ENCODE results near the gene C19orf33. TPM values are rescaled to one million over a fixed set of nuclear protein-coding genes. Genes with fewer than 3 reads are reported as not detected.

C19orf33 gene
- total RNA-seq, 1 donor from 2014 or later: 18.3 TPM

DNA sequence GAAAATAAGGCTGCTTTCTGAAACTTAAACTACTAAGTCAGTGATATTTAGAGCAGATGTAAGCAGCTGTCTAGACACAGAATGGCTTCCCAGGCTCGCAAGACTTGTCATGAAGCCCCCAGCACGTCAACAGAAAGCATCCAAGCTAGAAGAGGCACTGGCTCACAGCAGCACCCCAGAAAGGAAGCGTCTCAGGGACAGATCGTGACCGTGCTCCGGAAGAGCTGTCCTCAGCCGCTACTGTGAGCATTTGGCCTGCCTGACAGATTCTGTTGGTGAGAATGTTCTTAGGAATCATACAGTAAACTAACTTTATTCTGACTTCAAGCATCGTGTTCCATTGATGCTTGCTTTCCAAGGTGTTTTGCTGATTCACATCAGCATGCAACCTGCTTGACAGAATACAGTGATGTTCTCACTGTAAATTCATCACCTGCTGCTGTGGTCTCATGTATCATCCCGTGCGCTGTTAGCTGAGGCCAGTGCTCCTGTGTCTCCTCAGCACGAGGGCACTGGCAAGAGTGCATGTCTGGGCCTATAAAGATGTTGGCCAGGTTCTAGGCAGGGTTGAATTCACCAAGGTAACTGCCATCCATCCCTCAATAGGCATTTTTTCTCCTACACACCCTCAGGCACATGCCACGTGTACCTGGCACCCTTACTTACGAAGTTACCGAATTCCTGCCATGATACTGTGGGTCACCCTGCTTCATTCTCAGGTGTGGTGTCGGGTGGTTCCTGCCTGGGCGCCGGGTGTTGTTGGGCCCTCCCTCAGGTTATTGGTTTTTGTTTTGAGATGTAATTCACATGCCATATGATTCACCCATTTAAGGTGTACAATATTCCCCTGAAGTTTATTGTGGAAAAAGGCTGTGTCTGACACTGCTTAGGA, 23.8 kb upstream of the C19orf33 start:
- DNase-seq: no peak

DNA sequence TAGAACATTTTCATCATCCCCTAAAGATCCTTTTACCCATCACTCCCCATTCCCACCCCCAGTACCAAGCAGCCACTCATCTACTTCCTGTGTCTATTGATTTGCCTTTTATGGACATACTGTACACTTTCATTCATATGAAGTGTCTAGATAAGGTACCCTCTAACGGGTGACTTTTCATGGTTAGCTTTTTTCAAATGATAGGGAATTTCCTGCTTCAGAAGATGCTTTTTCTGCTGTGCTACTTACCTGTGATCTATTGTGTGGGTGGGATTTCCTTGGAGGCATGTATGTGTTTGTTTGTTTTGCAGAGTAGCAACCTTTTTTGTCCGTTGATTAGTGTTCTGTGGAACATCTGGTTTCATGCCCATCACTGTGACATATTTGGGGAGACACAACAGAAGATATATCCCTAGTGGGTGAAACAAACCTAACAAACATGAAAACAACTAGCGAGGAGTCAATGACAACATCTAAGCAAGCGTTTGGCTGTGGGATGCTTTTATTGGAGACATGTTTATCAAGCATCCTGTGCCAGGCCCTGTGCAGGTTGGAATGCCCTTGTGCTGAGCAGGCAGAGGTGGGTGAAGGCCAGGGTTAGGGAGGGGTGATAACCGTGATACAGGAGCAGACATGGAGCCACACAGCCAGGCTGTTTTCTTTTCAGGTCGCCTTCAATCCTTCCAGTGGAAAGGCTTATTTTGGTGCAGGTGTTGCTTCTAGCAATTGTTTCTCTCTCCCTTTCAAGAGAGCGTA, 22.1 kb upstream of the C19orf33 start:
- DNase-seq: no peak

DNA sequence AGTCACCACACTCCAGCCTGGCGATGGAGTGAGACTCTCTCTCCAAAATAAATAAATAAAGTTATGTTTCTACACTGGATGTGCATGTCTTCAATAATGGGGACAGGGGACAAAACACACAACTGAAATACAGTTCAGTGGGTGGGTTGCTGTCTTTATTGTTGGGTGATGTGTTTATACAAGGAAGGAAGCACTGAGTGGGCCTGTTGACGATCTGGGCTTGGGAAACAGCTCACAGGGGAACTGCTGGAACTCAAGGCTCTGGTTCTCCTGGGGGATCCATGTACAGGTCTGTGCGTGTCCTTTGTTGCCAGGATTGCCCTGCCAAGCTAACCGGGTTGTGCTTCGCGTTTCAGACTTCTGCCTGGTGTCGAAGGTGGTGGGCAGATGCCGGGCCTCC, 20.8 kb upstream of the C19orf33 start:
- DNase-seq: no peak

DNA sequence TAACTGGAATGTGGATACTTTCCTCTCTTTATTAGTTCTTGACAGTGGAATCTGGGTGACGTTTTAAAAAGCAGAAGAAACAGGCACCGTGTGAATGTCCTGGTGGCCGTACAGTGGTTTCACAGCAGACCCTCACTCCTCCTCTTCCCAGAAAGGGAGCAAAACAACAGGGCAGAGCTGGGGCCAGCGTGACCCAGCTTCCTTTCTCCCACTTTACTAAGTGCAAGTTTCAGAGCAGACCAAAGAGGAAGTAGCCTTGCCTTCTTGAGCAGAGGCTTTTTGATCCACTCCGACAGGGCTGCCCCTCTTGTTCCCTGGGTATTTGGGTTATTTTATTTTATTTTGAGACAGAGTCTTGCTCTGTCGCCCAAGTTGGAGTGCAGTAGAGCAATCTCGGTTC, 19.6 kb upstream of the C19orf33 start:
- no peak for DNase-seq

DNA sequence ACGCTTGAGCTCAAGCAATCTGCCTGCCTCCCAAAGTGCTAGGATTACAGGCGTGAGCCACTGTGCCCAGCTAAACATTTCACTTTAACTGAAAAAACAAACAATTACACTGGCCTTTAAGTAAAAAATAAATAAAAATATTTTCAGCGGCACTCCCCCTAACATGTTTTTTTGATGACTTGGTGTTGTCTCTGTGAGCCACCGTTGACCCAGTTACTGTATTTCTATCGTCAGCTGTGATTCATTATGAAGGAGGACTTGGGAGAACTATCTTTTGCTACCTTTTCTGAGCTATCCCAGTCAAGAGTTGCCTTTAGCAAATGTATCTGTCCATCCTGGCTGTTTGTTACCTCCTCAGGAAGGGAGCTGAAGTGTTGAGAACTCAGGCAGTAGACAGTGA, 18.5 kb upstream of the C19orf33 start:
- DNase-seq: no peak

DNA sequence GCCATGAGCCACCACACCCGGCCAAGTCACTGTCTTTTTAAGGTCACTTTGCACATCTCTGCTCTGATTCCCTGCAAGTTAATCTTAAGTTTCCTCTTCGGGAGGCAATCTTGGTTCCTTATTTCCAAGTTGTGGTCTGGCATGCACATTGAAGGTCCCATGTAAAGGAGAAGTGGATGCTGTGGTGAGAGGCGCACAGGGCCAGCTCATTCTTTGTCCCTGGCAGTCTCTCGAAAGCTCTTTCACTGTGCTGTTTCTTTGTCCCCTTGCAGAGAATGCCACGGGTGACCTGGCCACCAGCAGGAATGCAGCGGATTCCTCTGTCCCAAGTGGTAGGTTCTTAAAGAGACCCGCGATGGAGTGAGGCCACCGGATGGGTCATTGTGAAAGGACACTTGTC, 16.4 kb upstream of the C19orf33 start:
- no peak for DNase-seq

DNA sequence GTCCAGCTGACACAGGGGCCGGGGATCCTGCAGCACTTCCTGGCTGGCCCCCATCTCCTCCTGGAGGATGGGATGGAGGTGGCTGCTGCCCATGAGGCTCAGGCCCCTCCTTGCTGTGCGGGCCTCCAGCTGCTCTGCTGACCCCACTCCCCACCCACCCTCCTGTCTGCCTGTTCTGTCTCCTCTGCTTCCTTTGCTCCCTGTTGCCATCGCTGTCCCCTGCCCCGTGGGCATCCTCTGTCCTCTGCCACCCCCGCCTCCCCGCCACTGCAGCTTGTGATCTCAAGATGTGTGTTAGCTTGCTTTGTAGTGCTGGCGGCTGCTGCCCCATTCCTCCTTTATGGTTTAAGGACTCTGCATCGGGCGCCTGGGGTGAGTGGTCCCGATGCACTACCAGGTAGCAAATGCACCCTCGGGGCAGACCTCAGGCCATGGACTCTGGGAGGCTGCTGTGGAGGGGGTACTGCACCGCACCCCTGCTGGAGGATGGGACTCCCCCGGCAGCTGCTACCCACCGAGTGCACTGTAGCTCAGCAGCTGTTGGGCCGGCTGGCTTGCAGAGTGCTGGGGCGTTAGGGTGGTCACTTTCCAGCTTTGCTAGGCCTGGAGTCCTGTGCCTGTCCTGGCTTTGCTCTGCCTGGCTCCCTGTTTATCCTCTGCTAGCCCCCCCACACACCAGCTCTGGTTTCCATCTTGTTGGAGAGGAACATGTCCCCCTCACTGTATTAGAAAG, 15.8 kb upstream of the C19orf33 start:
- no peak for DNase-seq

DNA sequence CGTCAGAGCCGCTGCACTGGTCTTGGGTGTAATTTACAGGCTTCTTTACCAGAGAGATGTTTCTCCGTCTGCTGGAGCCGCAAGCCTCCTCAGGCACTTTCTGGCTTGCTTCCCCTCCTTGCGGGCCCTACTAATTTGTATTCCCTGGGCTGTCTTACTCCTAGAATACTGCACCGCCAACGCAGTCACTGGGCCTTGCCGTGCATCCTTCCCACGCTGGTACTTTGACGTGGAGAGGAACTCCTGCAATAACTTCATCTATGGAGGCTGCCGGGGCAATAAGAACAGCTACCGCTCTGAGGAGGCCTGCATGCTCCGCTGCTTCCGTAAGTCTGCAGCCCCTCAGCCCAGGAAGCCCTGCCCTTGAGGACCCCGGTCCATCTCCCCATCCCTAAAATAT, 14.1 kb upstream of the C19orf33 start:
- no peak for DNase-seq

DNA sequence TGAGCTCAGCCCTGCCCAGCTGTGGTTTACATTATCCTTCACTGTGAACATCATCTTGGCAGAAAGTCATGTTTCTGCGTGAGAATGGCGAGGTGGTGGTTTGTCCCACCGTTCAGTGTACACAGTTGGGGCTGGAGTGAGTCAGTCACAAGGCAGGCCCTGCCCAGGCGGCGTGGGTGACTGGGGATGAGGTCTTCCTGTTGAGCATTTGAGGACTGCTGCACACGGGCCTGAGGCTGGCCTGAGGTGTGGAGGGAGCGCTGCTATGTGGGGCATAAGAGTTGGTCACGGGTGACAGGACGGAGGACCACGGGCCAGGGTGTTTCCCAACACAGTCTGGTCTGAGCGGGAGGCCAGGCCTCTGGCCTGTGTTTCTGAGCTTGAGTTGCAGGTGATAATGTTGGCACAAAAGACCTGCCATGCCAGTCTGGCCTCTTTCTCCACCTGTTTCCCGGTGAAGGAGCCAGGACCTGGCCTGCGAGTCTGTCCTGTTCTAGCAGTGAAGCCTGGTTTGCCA, 13.4 kb upstream of the C19orf33 start:
- no peak for DNase-seq

DNA sequence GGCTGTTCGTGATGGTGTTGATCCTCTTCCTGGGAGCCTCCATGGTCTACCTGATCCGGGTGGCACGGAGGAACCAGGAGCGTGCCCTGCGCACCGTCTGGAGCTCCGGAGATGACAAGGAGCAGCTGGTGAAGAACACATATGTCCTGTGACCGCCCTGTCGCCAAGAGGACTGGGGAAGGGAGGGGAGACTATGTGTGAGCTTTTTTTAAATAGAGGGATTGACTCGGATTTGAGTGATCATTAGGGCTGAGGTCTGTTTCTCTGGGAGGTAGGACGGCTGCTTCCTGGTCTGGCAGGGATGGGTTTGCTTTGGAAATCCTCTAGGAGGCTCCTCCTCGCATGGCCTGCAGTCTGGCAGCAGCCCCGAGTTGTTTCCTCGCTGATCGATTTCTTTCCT, 12.2 kb upstream of the C19orf33 start:
- no peak for DNase-seq

DNA sequence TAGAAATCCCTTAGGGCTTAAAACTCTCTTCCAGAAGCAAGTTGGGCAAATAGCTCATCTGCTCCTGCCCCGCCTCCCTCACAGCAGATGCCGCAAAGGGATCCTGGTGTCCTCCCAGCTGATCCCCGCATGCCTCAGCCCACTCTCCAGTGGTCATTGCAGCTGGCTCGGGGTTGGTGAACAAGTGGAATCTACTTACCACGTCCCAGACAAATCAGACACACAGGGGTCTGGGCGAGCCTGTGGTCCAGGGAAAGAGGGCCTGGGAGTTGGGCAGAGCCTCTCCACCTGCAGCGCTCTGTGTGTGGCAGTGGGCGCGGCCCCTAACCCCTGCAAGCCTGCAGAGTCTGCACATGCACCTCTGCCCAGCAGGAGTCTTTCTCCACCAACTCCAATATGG, 10.8 kb upstream of the C19orf33 start:
- no peak for DNase-seq

DNA sequence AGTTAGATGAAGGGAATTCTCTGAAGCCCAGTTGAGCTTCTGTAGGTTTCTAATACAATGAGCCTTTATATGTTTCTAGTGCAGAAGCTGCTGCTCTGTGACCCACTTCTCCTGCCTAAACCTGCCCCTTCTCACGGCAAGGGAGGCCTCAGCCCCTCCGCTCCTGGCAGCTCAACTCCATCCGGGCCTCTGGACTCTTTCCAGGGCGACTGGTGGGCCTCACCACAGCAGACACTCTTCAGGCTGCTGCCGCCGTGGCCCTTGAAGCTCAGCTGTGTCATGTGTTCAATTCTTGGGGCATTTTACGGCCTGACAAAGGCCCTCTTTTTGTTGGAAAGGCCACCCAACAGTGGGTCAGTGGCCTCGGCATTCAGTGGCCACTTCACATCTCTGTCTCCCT, 10.0 kb upstream of the C19orf33 start:
- no peak for DNase-seq

DNA sequence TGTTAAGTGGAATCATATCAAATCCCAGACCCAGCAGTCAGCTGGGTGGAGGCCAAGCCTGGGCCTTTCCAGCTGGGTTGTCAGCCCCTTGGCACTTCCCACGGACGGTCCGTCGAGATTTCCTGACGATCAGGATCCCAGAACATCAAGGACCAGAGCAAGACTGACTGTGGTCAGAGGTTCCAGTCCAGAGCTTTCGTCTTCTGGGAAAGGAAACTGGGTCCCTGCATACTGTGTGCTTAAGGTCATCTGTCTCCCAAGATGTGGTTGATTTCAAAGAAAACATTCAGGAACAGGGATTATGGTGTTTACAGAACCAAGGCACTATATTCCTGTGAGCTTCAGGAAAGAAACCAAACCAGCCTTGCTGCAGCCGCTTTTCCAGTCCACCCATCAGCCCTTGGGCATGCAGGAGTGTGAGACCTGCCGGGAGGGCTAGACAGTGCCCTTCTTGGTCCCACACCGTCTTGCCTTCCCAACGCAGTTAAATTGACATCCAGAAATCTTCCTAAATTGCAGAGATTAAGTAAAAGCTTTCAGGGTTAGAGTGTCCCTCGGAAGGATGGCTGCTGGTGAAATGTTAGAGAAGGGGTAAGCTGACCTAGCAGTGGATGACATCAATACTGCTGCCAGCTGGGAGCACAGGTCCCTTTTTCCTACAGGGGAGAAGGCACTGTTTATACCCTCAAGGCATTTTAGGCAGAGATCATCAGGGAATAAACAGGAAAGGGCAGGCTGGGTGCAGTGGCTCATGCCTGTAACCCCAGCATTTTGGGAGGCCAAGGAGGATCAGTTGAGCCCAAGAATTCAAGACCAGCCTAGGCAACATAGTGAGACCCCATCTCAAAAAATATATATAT, 5.0 kb upstream of the C19orf33 start:
- no peak for DNase-seq

DNA sequence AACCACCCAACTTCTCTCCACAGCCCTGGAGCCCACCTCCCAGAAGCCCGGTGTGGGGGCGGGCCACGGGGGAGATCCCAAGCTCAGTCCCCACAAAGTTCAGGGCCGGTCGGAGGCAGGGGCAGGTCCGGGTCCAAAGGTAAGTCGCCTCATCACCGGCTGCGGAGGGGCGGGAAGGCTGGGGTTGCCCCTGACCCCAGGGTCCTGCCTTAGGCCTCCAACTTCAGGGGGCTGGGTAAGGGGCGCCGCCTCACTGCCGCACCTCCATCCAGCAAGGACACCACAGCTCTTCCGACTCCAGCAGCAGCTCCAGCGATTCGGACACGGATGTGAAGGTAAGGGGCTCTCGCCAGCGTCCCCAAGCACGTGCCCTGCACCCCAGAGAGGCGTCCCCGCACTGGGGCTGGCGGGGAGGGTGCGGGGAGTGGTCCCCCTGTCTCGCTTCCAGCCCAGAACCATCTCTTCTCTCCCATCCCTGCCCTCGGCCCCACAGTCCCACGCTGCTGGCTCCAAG, 358 bp downstream of the C19orf33 start:
- DNase-seq: no peak

DNA sequence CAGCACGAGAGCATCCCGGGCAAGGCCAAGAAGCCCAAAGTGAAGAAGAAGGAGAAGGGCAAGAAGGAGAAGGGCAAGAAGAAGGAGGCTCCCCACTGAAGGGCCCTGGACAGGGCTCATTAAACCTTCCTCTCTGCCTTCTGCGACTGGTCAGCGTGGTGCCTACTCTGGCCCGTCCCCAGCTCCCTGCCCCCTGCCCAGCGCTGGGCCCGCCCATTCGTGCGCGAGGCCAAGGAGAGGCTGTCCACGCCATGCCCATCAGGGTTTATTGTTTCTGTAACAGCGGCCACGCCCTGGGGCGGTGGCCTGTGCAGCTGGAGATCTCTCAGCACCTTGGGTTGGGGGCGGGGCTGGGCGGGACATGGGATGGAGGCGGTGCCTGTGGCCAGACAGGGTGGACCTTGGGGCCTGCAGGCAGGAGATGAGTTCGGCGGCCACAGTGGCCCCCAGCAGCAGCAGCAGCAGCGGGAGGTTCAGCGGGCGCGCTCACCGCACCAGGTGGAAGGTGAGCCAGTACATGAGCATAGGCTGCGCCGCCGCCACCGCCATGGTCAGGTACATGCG, 897 bp downstream of the C19orf33 start:
- DNase-seq: no peak

DNA sequence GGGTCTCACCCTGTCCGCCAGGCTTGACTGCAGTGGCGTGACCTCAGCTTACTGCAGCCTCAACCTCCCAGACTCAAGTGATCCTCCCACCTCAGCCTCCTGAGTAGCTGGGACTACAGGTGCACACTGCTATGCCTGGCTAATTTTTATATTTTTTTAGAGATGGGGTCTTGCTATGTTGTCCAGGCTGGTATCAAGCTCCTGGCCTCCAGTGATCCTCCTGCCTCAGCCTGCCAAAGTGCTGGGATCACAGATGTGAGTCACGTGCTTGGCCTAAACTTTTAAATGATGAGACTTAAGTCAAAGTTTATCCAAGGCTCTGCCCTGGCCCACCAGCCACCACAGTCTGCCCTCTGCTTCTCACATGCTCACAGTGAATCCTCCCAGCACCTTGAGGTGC, 2.2 kb downstream of the C19orf33 start:
- DNase-seq: no peak

DNA sequence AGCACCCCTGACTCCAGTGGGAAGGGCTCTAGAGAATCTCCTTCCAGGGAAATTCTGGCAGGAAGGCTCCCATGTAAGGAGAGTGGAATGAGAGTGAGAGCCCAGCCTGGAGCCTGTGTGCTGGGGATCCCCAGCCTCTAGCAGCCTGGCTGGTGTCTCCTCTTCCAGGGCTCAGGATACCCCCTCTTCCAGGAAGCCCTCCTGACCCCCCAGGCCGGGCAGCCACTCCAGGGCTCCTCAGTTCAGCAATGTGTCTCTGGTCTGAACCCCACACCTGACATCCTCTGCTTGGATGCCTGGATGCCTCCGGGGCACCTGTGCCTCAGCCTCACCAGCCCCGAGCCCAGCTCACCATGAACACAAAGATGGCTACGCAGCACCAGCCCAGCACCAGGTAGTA, 3.0 kb downstream of the C19orf33 start:
- no peak for DNase-seq

DNA sequence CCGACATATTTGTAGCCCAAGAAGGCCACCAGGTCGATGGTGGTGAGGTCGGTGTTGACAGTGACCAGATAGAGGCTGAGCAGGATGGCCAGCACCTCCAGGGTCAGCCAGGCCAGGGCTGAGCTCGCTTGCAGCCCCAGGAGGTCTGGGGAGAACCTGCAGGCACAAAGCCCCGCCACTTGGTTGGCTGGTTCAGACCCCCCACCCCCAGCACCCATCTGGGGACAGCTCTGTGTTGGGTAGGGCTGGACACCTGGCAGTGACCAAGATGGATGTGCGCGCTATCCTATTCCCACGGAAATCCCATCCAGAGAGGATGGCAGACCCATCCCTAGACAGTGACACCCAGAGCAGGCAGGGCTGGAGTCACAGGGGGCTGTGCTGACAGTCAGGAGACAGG, 3.5 kb downstream of the C19orf33 start:
- no peak for DNase-seq

DNA sequence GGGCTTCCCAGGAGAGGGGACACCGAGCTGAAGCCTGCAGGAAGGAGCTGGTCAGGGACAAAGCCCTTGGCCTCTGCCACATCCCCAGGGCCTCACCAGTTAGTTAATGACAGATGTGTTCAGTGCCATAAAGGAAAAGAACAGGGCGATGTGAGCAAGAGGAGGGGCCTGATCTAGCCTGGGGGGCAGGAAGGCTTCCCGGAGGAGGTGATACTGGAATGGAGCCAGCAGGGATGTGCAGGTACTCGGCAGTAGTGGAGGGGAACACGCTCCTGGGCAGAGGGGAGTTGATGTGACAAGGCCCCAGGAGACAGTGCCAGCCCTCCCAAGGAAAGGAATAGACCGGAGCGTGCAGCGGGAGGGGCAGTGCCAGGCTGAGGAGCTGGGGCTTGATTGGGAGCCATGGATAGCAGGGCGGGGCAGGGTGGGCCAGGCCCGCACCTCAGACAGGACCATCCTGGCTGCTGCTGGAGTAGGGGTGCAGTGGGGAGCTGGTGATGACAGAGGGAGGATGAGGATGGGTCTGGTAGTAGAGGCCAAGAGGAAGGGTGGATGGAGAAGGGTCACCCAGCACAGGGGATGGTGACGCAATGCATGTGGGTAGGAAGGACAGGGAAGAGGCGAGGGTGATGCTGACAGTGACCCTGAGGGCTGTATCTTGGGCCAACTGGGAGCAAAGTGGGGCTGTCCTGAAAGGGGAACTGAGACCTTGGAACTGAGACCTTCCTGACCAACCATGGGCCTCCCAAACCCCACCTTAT, 4.1 kb downstream of the C19orf33 start:
- no peak for DNase-seq

DNA sequence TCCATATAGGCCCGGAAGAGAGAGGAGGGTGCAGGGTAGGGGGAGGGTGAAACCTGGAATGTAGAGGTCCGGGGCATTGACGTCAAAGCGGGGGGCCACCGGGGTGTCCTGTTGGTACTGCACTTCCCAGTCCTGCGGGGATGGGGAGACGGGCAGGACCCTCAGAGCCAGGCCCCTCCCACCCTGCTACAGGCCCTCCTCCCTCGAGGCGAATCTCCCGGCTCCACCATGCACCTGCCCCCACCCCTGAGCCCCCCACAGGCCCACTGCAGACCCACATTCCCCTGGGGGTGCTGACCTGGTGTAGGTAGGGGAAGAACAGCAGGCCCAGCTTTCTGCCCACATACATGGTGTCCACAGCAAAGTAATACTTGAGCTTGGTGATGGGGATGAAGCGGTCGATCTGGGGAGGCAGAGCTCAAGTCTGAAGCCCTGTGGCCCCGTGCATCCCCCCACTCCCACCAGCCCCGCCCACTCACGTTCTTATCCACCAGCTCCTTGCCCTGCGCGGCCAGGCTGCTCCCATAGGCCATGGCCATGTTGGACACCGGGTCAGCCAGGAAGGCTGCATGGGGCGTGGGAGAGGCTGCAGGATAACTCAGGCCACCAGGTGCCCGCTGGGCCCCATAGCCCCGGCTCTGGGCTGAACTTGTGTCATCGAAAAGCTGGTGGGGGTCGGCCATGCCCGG, 5.0 kb downstream of the C19orf33 start:
- DNase-seq: no peak
